ENCODE measurements around the gene UBASH3B.

The UBASH3B gene

DNA sequence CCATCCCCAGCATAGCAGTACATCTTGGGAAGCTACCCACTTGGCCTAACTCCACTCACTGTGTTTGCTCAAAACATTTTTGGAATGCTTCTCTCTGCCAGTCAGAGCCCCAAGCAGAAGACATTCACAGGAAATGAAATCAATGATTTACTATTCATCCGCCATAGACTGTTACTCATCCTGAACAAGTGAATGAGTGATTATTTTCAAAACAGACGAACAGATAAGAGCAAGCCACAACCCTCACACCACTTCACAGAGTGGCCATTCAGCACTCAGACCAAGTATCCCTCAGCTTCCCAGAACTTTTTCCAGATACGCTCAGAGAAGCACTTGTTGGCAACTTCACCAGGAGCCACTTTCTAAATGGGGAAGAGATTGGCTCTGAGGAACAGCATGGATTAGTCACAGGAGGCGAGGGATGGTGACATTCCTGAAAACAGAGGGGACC is 13.0 kb upstream of the UBASH3B start:
- H3K9ac ChIP-seq (ENCODE audit: low read length), result no peak overlapping the region
- H3K4me3 ChIP-seq (ENCODE audit: low read length), result no peak overlapping the region
- no peak overlapping the region for H3K4me2 ChIP-seq (ENCODE audit: low read depth, low read length)
- no peak for DNase-seq
- no peaks in the 10 kb centered on the region for H3K27me3 ChIP-seq (replicated peaks; ENCODE audit: insufficient read depth, low read length)
- H3K36me3 ChIP-seq (replicated peaks; ENCODE audit: insufficient read depth, low read length), result no peaks in the 10 kb centered on the region
- no peaks in the 10 kb centered on the region for H3K4me1 ChIP-seq (ENCODE audit: low read length)
- no peaks in the 10 kb centered on the region for H3K79me2 ChIP-seq (ENCODE audit: low read length)
- TF ChIP-seq, protein P1, sequence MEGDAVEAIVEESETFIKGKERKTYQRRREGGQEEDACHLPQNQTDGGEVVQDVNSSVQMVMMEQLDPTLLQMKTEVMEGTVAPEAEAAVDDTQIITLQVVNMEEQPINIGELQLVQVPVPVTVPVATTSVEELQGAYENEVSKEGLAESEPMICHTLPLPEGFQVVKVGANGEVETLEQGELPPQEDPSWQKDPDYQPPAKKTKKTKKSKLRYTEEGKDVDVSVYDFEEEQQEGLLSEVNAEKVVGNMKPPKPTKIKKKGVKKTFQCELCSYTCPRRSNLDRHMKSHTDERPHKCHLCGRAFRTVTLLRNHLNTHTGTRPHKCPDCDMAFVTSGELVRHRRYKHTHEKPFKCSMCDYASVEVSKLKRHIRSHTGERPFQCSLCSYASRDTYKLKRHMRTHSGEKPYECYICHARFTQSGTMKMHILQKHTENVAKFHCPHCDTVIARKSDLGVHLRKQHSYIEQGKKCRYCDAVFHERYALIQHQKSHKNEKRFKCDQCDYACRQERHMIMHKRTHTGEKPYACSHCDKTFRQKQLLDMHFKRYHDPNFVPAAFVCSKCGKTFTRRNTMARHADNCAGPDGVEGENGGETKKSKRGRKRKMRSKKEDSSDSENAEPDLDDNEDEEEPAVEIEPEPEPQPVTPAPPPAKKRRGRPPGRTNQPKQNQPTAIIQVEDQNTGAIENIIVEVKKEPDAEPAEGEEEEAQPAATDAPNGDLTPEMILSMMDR (IDR thresholded peaks at IDR 0.05; ENCODE audit: low read length), result no peak
- no peak for TF ChIP-seq EZH2 (optimal IDR thresholded peaks at IDR 0.05; ENCODE audit: low read depth, low read length)
- TF ChIP-seq EZH2phosphoT487 (IDR thresholded peaks at IDR 0.05; ENCODE audit: low read length), result no peak
- H3F3A ChIP-seq (ENCODE audit: insufficient read depth, low read length), result no peaks in the 10 kb centered on the region
- no peaks in the 10 kb centered on the region for H4K20me1 ChIP-seq (ENCODE audit: insufficient read depth, low read length)
- no peak overlapping the region for H3K27ac ChIP-seq (ENCODE audit: low read length)
- no peaks in the 10 kb centered on the region for H3K9me2 ChIP-seq (replicated peaks; ENCODE audit: insufficient read depth, low read length)
- H2AFZ ChIP-seq (ENCODE audit: low read length), result no peak overlapping the region
- no peaks in the 10 kb centered on the region for H3K9me3 ChIP-seq (replicated peaks; ENCODE audit: insufficient read depth, low read length)

DNA sequence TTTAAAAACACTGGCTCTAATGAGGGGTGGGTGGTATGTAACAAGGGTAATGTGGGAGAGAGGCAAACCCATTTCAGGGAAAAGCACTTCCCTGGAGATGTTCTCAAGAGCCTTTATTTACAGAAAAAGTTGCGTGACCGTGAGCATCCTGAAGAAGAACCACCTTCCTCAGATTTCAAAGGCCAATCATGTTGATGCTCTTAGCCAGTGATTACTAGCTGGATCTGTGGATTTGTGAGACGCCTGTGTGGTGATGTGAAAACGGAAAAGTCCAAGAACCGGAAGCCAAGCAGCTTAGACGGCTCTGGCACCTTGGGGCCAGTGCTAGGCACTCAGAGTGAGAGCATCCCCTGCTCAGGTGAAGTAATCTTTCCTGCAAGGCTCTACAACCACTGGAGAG is 12.6 kb upstream of the UBASH3B start:
- Histone ChIP-seq H3F3A (ENCODE audit: insufficient read depth, low read length) (no peaks in the 10 kb centered on the region), H3K4me3 (ENCODE audit: low read length) (no peak overlapping the region), H3K79me2 (ENCODE audit: low read length) (no peaks in the 10 kb centered on the region), H3K9ac (ENCODE audit: low read length) (no peak overlapping the region), H3K36me3 (replicated peaks; ENCODE audit: insufficient read depth, low read length) (no peaks in the 10 kb centered on the region), H3K27me3 (replicated peaks; ENCODE audit: insufficient read depth, low read length) (no peaks in the 10 kb centered on the region), H2AFZ (ENCODE audit: low read length) (no peak overlapping the region), H4K20me1 (ENCODE audit: insufficient read depth, low read length) (no peaks in the 10 kb centered on the region), H3K4me2 (ENCODE audit: low read depth, low read length) (no peak overlapping the region), H3K9me2 (replicated peaks; ENCODE audit: insufficient read depth, low read length) (no peaks in the 10 kb centered on the region), H3K27ac (ENCODE audit: low read length) (no peak overlapping the region), H3K9me3 (replicated peaks; ENCODE audit: insufficient read depth, low read length) (no peaks in the 10 kb centered on the region), H3K4me1 (ENCODE audit: low read length) (no peaks in the 10 kb centered on the region)
- TF ChIP-seq, protein P1 (IDR thresholded peaks at IDR 0.05; ENCODE audit: low read length), result no peak
- TF ChIP-seq EZH2phosphoT487 (IDR thresholded peaks at IDR 0.05; ENCODE audit: low read length), result no peak
- no peak for TF ChIP-seq EZH2 (optimal IDR thresholded peaks at IDR 0.05; ENCODE audit: low read depth, low read length)
- no peak for DNase-seq

DNA sequence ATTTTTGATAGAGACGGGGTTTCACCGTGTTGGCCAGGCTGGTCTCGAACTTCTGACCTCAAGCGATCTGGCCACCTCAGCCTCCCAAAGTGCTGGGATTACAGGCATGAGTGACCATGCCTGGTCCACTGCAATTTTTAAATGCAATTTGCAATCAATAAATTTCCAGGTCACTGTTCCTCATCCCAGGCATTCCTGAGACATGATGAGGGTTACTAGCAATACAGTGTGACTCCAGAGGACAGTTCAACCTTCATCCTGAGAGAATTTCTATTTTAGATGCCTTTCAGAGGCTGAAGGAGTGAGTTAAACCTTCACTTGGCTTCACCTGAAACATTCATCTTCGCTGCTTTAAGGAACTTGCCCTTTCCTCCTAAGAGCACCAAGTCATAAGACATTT is 9.7 kb upstream of the UBASH3B start:
- no peaks in the 10 kb centered on the region for H3K9me3 ChIP-seq (replicated peaks; ENCODE audit: insufficient read depth, low read length)
- H2AFZ ChIP-seq (ENCODE audit: low read length), result no peak overlapping the region
- no peaks in the 10 kb centered on the region for H3K36me3 ChIP-seq (replicated peaks; ENCODE audit: insufficient read depth, low read length)
- no peaks in the 10 kb centered on the region for H3F3A ChIP-seq (ENCODE audit: insufficient read depth, low read length)
- H3K27ac ChIP-seq (ENCODE audit: low read length), result no peak overlapping the region
- H3K4me1 ChIP-seq (ENCODE audit: low read length), result no peaks in the 10 kb centered on the region
- H3K4me2 ChIP-seq (ENCODE audit: low read depth, low read length), result no peak overlapping the region
- no peaks in the 10 kb centered on the region for H4K20me1 ChIP-seq (ENCODE audit: insufficient read depth, low read length)
- no peak overlapping the region for H3K9ac ChIP-seq (ENCODE audit: low read length)
- H3K4me3 ChIP-seq (ENCODE audit: low read length), result no peak overlapping the region
- TF ChIP-seq EZH2phosphoT487 (IDR thresholded peaks at IDR 0.05; ENCODE audit: low read length) (no peak), EZH2 (optimal IDR thresholded peaks at IDR 0.05; ENCODE audit: low read depth, low read length) (no peak)
- TF ChIP-seq, protein P1 (IDR thresholded peaks at IDR 0.05; ENCODE audit: low read length), result no peak
- H3K9me2 ChIP-seq (replicated peaks; ENCODE audit: insufficient read depth, low read length), result no peaks in the 10 kb centered on the region
- no peak for DNase-seq
- no peaks in the 10 kb centered on the region for H3K27me3 ChIP-seq (replicated peaks; ENCODE audit: insufficient read depth, low read length)
- no peaks in the 10 kb centered on the region for H3K79me2 ChIP-seq (ENCODE audit: low read length)

All from MM.1S (cell line).